Activated CD4-positive, alpha-beta T cell treated with anti-CD3 and anti-CD28 coated beads, Interleukin-2, amount 10 ng/mL, durations not matched to agents 24 days and 14 days (primary cell): ENCODE results near the gene AANAT. TPM values are rescaled to one million over a fixed set of nuclear protein-coding genes. Genes with fewer than 3 reads are reported as not detected.
A peak's percentile ranks its signal among the peaks of the same experiment; 100 is the strongest.

ENCODE experiments used
- DNase-seq: peaks from one replicate; pipeline ENCODE4 v3.0.0; 2022
- H3K27ac Mint-ChIP-seq: one replicate; pipeline ENCODE4 v1.8.0; 2022; ENCODE audit warnings: mild to moderate bottlenecking, mixed read lengths
- H3K27me3 Mint-ChIP-seq: one replicate; pipeline ENCODE4 v1.8.0; 2022; ENCODE audit warnings: mixed read lengths
- H3K36me3 Mint-ChIP-seq: one replicate; pipeline ENCODE4 v1.8.0; 2022; ENCODE audit warnings: low read depth, mild to moderate bottlenecking, mixed read lengths
- H3K4me1 Mint-ChIP-seq: one replicate; pipeline ENCODE4 v1.8.0; 2021; ENCODE audit warnings: mixed read lengths
- H3K4me3 Mint-ChIP-seq: one replicate; pipeline ENCODE4 v1.8.0; 2022; ENCODE audit warnings: mild to moderate bottlenecking, moderate library complexity, mixed read lengths
- H3K9me3 Mint-ChIP-seq: one replicate; pipeline ENCODE4 v1.8.0; 2021; ENCODE audit warnings: mixed read lengths
- intact Hi-C: fragments of 100-400 bp; cut with micrococcal nuclease; formaldehyde crosslinking; loops from one replicate; pipeline ENCODE4 v1.15.1; 2023
- total RNA-seq: library from RNA; stranded (reverse); gene quantifications from 2 replicates; pipeline ENCODE4 v1.2.3, GENCODE V29; 2022

AANAT gene
- total RNA-seq, 1 donor from 2014 or later, result not detected

DNA sequence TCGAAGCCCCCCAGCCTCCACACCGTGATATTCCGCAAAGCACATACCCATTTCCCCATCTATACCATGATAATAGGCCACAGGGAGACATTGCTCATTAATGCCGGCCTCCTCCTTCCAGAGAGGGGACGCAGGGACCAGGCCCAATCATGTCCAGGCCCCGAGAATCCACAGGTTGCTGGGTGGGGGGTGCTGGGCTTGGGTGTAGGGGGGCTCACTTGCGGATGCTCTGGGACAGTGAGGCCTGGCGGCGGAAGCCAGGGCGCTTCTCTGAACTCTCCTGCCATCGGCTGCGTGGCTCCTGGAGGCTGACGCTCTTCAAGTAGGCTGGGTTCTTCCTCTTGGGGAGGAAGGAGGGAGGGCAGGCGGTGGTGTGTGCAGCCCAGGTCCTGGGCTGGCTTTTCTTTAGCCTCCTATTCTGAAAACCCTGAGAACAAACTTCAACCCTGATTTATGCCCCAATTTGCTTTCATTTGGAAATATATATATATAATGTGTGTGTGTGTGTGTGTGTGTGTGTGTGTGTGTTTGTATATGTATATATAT lies 12.2 kb downstream of the AANAT start:
- Mint-ChIP-seq H3K27ac (no peak overlapping the region), H3K4me1 (peaks cover 4% of the 10 kb centered on the region), H3K9me3 (no peaks in the 10 kb centered on the region), H3K4me3 (no peak overlapping the region), H3K36me3 (peaks cover 32% of the 10 kb centered on the region), H3K27me3 (no peaks in the 10 kb centered on the region)
- no peak for DNase-seq
- intact Hi-C loops, result no loop called here

DNA sequence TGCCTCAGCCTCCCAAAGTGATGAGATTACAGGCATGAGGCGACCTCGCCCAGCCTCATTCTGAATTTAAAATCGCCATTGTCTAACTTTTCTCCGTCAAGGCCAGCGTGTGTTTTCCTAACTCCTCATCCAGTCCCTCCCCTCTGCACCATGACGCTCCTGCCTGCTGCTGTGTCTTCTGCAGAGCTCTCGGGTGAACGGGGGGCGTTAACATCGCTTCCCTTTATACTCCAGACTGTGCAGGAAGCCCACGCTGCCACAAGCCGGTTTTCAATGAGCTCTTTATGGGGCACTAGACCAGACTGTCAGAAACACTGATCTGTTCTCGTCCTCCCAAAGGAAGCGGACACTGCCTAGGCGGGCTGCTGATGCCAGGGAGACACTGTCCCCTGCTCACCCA lies 13.2 kb downstream of the AANAT start:
- Mint-ChIP-seq H3K9me3 (no peaks in the 10 kb centered on the region), H3K36me3 (peaks cover 30% of the 10 kb centered on the region), H3K4me1 (peaks cover 6% of the 10 kb centered on the region), H3K4me3 (no peak overlapping the region), H3K27ac (no peak overlapping the region), H3K27me3 (no peaks in the 10 kb centered on the region)
- DNase-seq, result no peak
- intact Hi-C loops, result no loop called here

DNA sequence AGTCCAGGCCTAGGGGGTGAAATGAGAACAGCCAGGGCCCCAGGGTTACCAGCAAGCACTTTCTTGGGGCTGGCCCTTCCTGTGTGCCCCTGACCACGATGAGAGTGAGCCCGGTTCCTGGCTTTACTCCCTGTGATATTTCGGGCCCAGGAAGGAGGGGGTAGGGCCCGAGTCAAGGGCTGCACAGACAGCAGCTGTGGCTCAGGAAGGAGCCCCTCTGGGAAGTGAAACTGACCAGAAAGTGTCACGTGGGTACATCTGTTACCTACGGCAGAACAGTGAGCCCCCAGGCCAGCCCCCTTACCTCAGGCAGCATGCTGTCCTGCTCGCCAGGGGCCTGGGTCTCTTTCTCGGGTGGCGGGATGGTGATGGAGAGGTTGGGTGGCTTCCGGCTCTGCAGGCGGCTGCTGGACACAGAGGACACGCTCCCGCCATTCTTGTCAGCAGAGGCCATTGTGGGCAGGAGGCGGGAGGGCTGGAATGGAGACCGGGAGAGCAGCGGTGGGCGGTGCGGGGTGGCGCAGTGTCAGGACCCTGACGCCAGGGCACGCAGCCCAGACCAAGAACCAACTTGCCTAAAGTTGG lies 13.8 kb downstream of the AANAT start:
- H3K27ac Mint-ChIP-seq, result no peak overlapping the region
- H3K4me3 Mint-ChIP-seq, result no peak overlapping the region
- H3K27me3 Mint-ChIP-seq, result no peaks in the 10 kb centered on the region
- H3K36me3 Mint-ChIP-seq, result peaks cover 32% of the 10 kb centered on the region
- peaks cover 9% of the 10 kb centered on the region for H3K4me1 Mint-ChIP-seq
- intact Hi-C loops, result no loop called here
- no peak for DNase-seq
- H3K9me3 Mint-ChIP-seq, result no peaks in the 10 kb centered on the region

DNA sequence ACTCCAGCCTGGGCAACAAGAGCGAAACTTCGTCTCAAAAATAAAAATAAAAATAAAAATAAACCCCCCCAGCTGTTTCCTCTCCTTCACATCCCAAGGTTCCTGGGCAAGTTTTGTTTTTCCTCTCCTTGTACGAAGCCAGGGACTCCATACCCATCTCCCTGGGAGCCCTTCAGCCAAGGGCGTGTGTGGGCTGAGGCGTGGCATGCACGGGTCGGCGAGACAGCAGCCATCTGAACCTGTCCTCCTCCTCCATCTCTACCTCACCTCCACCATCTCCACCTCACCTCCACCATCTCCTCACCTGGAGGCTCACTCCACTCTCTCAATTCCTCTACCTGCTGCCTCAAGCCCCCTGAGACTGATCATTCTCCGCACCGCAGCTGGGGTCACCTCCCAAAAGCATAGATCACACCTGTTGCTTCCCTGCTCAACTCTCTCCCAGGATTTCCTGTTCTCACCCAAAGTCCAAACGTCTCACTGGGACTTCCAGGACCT lies 16.9 kb downstream of the AANAT start:
- H3K36me3 Mint-ChIP-seq, result peaks cover 26% of the 10 kb centered on the region
- no peaks in the 10 kb centered on the region for H3K9me3 Mint-ChIP-seq
- DNase-seq, result no peak
- H3K27me3 Mint-ChIP-seq, result no peaks in the 10 kb centered on the region
- intact Hi-C loops, result no loop called here
- H3K4me3 Mint-ChIP-seq, result no peak overlapping the region
- no peak overlapping the region for H3K27ac Mint-ChIP-seq
- peaks cover 10% of the 10 kb centered on the region for H3K4me1 Mint-ChIP-seq

DNA sequence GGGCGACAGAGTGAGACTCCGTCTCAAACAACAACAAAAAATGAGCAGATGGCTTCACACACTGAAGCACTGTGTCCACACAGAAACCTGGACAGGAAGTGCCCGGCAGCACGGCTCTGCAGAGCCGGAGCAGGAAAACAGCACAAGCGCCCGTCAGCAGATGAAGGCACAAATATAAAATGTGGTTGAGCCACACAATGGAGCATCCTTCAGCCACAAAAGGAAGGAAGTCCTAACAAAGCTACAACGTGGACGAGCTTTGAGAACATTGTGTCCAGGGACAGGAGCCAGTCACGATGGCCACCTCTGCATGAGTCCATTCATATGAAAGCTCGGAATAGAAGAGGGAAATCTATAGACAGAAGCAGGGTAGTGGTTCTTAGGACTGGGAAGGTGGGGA lies 18.2 kb downstream of the AANAT start:
- peaks cover 22% of the 10 kb centered on the region for H3K36me3 Mint-ChIP-seq
- H3K27ac Mint-ChIP-seq, result no peak overlapping the region
- peaks cover 17% of the 10 kb centered on the region for H3K4me1 Mint-ChIP-seq
- intact Hi-C loops, result no loop called here
- DNase-seq, result no peak
- H3K4me3 Mint-ChIP-seq, result no peak overlapping the region
- H3K9me3 Mint-ChIP-seq, result no peaks in the 10 kb centered on the region
- no peaks in the 10 kb centered on the region for H3K27me3 Mint-ChIP-seq

DNA sequence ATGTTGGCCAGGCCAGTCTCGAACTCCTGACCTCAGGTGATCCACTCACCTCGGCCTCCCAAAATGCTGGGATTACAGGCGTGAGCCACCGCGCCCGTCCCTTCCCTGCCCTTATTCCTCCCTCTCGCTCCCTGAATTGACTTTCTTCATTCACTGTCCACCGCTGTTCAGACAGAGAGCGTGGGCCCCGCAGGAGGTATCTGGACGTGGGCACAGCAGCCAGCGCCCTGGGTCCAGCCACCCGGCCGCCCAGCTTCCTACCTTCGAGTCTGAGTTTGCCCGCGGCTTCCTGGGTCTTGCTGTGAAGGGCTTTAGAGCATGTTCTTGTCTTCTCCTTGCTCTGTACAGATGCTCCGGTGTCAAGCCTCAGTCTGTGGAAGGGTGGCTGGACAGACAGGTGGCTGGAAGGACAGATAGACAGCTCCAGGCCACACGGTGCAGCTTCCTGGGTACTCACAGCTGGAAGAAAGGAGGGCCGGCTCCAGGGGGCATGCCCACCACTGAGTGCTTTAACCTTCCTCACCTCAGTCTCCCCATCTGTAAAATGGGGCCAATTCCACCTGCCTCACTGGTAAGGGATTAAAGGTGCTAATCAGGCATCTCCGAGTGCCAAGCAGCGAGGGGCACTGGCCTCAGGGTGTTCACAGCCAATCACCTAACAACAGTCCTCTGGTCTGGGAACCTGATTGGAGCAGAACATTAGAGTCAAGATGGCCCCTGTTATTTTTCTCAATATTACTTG lies 20.2 kb downstream of the AANAT start:
- peaks cover 29% of the 10 kb centered on the region for H3K4me1 Mint-ChIP-seq
- no peaks in the 10 kb centered on the region for H3K9me3 Mint-ChIP-seq
- intact Hi-C loops, result no loop called here
- DNase-seq, result no peak
- H3K27ac Mint-ChIP-seq, result no peak overlapping the region
- no peaks in the 10 kb centered on the region for H3K27me3 Mint-ChIP-seq
- H3K4me3 Mint-ChIP-seq, result no peak overlapping the region
- peaks cover 17% of the 10 kb centered on the region for H3K36me3 Mint-ChIP-seq

DNA sequence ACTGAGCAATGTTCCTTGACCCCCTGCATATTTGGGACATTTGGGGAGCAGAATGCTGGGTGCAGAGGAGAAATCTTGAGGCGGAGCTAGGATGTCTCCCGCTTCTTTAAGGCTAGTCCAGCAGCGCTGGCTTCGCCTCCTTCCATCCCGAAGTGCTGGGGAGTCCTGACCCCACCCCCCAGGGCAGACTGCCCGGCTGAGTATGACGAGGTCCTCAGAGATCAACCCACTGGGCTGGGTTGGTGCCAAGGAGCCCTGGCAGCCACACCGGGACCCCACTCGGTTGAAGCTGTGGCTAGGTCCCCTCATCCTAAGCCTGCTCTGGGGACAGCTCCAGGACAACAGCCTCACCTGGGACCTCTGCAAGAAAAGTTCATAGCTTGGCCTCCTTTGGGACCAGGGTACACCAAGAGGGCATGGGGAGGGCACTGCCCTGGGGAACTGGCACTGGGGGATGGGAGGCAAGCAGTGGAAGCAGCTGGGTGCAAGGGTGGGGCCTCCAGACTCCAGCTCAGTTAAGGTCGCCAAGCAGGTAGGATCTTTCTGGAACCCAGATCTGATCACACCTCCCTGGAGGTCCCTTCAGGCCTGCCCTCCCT lies 22.8 kb downstream of the AANAT start:
- Mint-ChIP-seq H3K9me3 (no peaks in the 10 kb centered on the region), H3K27ac (no peak overlapping the region), H3K4me1 (peaks cover 39% of the 10 kb centered on the region), H3K27me3 (no peaks in the 10 kb centered on the region), H3K36me3 (peaks cover 13% of the 10 kb centered on the region), H3K4me3 (peak overlapping the region; percentile 30)
- DNase-seq, result no peak
- intact Hi-C loops, result no loop called here

DNA sequence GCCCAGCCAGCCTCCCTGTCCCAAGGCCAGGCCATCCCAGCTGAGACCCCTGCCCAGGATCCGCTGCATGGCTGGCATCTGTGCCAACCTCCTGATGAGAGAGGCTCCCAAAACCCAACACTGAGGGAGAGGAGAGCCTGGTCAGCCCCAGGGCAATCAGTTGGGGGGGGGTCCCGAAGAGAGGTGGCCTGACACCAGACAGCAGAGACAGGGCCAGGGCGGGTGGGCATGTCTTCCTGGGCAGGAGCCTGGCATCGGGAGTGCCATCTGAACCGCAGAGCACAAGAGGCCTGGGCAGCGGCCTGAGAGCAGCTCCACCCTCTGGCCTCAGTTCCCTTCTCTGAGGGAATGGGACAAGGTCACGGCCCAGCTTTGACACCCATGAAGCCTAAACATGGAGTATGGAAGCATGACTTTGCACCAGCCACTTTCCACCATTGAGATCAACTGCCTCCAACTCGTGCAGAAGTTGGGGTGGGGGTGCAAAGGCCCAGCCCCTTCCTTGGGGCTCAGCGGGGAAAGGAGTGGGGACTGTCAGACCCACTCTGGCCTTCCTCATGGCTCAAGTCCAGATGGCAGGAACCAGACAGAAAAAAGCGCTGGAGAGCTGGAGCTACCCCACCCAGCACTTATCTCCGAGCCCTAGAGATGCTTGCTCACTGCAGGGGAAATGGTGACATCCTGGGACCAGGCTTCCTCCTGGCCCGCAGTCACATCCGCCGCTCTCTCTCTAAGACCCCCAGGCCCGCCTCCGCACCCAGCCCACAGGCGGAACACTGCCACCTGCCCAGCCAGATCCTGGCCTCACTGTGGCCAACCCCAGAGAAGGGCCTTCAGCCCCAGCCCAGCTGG lies 24.1 kb downstream of the AANAT start:
- Mint-ChIP-seq H3K27ac (peak overlapping the region; percentile 99), H3K4me1 (peaks cover 44% of the 10 kb centered on the region), H3K27me3 (no peaks in the 10 kb centered on the region), H3K4me3 (peak overlapping the region; percentile 93), H3K36me3 (peaks cover 10% of the 10 kb centered on the region), H3K9me3 (no peaks in the 10 kb centered on the region)
- DNase-seq, result peak; percentile 82
- intact Hi-C loops, result no loop called here

DNA sequence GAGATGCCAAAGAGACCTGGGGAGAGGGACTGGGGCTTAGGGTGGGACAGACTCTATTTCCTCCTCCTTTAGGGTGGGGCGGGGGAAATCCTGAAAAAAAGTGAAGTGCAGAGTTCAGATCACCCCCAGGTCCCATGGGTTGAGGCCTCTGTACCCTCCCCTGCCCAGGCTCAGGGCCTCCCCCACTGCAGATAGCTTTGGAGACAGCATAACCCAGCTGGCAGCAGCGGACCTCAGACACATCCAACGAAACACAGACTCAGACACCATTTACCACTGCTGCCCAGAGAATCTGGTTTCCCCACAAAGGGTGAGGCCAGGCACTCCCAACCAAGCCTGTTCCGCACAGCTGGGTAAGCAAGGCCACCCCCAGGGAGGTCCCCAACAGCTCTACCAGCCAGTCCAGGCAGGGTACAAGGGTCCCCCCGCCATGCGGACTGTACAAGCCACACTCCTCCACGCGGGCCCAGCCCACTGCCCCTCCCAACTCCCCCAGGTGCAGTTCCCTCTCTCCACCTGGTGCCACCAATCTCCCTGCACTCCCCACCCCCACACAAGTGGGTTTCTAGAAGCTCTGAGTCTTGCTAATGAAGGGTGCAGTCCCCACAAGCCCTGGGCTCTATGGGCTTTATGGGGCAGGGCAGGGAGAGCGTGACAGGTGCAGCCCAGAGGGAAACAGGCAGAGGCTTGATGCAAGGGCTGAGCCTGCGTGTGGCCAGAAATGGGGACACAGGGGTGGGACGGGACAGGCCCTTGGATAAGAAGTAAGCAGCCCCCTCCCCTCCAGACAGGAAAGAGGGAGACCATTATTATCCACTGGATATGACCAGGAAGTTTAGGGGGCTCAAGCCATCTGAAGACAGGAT lies 25.0 kb downstream of the AANAT start:
- H3K36me3 Mint-ChIP-seq, result peaks cover 13% of the 10 kb centered on the region
- H3K27ac Mint-ChIP-seq, result peak overlapping the region; percentile 99
- intact Hi-C loops, result no loop called here
- no peaks in the 10 kb centered on the region for H3K27me3 Mint-ChIP-seq
- no peaks in the 10 kb centered on the region for H3K9me3 Mint-ChIP-seq
- DNase-seq, result peak; percentile 72
- peak overlapping the region; percentile 93 for H3K4me3 Mint-ChIP-seq
- H3K4me1 Mint-ChIP-seq, result peaks cover 51% of the 10 kb centered on the region

DNA sequence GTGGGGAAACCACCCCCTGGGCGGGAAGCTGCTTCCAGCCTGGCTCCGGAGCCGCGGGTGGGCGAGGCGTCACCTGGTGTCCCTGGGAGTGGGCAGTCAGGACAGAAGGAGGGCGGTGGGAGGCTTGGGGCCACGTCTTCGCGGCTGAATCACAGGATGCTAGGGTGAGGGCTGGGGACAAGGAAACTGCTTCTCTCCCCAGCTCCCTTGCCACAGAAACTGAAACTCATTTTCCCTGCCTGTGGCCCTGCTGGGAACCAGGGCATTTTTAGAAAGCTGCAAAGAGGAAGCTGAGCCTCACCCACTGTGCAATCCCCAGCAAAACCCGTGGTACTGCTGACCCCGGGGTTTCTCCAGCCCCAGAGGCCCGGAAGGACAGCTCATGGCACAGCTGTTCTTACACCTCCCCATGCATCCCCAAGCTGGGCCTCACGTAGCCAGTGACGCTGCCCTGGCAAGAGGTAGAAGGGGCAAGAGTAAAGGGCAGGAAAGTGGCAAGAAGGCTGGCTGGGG lies 25.6 kb downstream of the AANAT start:
- no peaks in the 10 kb centered on the region for H3K9me3 Mint-ChIP-seq
- peak; percentile 88 for DNase-seq
- peaks cover 53% of the 10 kb centered on the region for H3K4me1 Mint-ChIP-seq
- intact Hi-C loops, result loop anchor here (1.0 kb wide), 1 partner anchor 22 kb away; no protein-coding TSS in a partner anchor
- peaks cover 8% of the 10 kb centered on the region for H3K36me3 Mint-ChIP-seq
- peak overlapping the region; percentile 99 for H3K27ac Mint-ChIP-seq
- H3K27me3 Mint-ChIP-seq, result no peaks in the 10 kb centered on the region
- H3K4me3 Mint-ChIP-seq, result peak overlapping the region; percentile 93

DNA sequence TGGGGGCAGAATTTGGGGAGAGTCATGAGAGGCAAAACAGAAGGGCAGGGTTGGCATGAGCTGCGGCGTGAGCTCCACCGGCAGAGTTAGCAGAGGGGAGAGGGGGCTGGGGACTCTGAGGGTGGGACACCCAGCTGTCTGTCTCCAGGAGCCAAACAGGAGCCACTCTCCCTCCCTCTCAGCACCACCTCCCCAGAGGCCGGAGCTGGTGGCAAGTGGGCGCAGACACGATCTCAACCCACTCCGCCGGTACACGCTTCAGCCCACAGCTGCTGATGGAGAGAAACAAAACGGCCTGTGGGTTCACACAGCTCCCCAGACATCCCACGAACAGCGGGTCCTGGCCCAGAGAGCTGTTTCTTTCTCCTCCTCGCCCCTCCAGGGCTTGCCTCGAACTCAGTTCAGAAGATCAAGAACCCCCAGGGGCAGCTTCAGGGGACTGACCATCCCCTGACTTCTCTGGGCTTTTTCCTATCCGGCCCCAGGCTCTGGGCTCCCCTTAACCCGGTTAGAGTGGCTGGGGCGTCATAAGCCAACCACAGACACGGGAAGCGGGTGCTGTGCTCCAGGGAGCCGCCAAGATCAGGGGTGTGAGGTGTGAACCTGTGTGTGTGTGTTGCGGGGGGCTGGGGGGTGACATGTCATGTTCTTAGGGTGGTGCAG lies 26.2 kb downstream of the AANAT start:
- peak overlapping the region; percentile 93 for H3K4me3 Mint-ChIP-seq
- peaks cover 10% of the 10 kb centered on the region for H3K36me3 Mint-ChIP-seq
- H3K4me1 Mint-ChIP-seq, result peaks cover 56% of the 10 kb centered on the region
- no peaks in the 10 kb centered on the region for H3K9me3 Mint-ChIP-seq
- no peaks in the 10 kb centered on the region for H3K27me3 Mint-ChIP-seq
- intact Hi-C loops, result loop anchor here (1.0 kb wide), 1 partner anchor 22 kb away; no protein-coding TSS in a partner anchor
- DNase-seq, result peak; percentile 75
- H3K27ac Mint-ChIP-seq, result peak overlapping the region; percentile 99

DNA sequence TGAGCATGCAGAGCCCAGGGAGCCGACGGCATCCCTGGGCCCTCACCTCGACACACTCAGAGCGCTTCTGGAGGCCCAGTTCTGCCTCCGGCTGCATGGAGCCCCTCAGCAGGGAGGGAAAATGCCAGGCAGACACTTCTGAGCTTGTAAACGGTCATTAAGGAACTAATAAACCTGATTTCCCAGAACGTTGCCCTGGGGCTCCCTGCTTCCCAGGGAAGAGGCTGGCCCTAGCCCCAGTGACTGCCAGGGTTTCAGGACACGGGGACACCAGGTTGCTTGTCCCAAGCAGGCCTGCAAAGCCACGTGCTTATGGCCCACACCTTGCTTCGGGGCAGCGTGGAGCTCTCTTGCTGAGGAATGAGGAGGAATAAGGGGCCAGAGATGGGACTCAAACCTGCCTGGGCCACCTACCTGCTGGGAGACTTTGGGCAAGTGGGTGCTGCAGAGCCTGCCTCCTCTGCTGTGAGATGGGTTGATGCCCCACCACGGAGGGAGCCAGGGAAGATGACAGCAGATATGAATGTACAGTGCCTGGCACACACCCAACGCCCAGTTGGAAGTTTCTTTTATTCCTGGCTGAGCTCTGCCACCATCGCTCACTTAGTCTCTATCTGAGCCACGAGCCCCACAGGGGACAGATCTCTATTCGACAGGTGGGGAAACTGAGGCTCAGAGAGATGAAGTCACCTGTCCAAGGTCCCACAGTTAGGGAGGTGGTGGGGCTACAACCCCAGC lies 28.4 kb downstream of the AANAT start:
- intact Hi-C loops, result no loop called here
- no peak for DNase-seq
- no peaks in the 10 kb centered on the region for H3K27me3 Mint-ChIP-seq
- peak overlapping the region; percentile 58 for H3K27ac Mint-ChIP-seq
- peaks cover 61% of the 10 kb centered on the region for H3K4me1 Mint-ChIP-seq
- no peaks in the 10 kb centered on the region for H3K9me3 Mint-ChIP-seq
- H3K4me3 Mint-ChIP-seq, result no peak overlapping the region
- H3K36me3 Mint-ChIP-seq, result peaks cover 11% of the 10 kb centered on the region
